Small intestine (tissue), 7 donors: ENCODE data around the gene PSD. TPM values are rescaled to one million over a fixed set of nuclear protein-coding genes. Genes with fewer than 3 reads are reported as not detected.

ENCODE experiments used
- DNase-seq, 2 donors: peaks; one replicate each; pipeline versions ENCODE4 v3.0.0 to v3.0.0-alpha.2; 2013
- FAIRE-seq: peaks from 2 replicates; lab custom pipeline; 2012; peaks lifted over from hg19 to GRCh38; lab: Jason Lieb, UNC
- H3K27ac ChIP-seq, 3 donors: one replicate each; pipeline ENCODE4 v1.5.1; 2013; ENCODE audit warnings: low read length in 2 of 3, mild to moderate bottlenecking in 2 of 3, control low read depth in 1 of 3, inconsistent platforms in 1 of 3, low read depth in 1 of 3, moderate library complexity in 1 of 3
- H3K27me3 ChIP-seq, 3 donors: one replicate each; pipeline ENCODE4 v1.6.1; 2013; ENCODE audit warnings: low read length in 3 of 3, inconsistent platforms in 1 of 3; ENCODE audit not compliant: control insufficient read depth in 3 of 3, insufficient read depth in 3 of 3
- H3K36me3 ChIP-seq, 3 donors: one replicate each; pipeline ENCODE4 v1.6.1; 2013; ENCODE audit warnings: low read length in 3 of 3, inconsistent platforms in 1 of 3, low read depth in 1 of 3, mild to moderate bottlenecking in 1 of 3, moderate library complexity in 1 of 3; ENCODE audit not compliant: control insufficient read depth in 3 of 3, insufficient read depth in 2 of 3
- H3K4me1 ChIP-seq, 3 donors: one replicate each; pipeline ENCODE4 v1.6.1; 2013; ENCODE audit warnings: low read length in 2 of 3, inconsistent platforms in 1 of 3, low read depth in 1 of 3, mild to moderate bottlenecking in 1 of 3, moderate library complexity in 1 of 3; ENCODE audit not compliant: control insufficient read depth in 3 of 3, insufficient read depth in 2 of 3
- H3K4me3 ChIP-seq, 3 donors: one replicate each; pipeline ENCODE4 v1.5.1; 2013; ENCODE audit warnings: low read length in 3 of 3, control low read depth in 1 of 3, inconsistent platforms in 1 of 3, low read depth in 1 of 3, mild to moderate bottlenecking in 1 of 3, moderate library complexity in 1 of 3
- H3K9me3 ChIP-seq, 2 donors: one replicate each; pipeline ENCODE4 v1.6.1; 2013; ENCODE audit warnings: low read depth in 1 of 2, low read length in 1 of 2; ENCODE audit not compliant: control insufficient read depth in 2 of 2, insufficient read depth in 1 of 2
- WGBS, 3 donors: extraction: QIAGEN DNeasy Blood & Tissue Kit; methylation state at CpG; one replicate each; pipeline ENCODE4 v1.1.7; 2013; 5-methylcytosine and 5-hydroxymethylcytosine counted together
- polyA plus RNA-seq, 4 donors: library from polyadenylated mRNA; stranded (reverse) in 3 of 4; unstranded in 1 of 4; fragments of 200-250 nt in 3 of 4; fragments of 120-200 nt in 1 of 4; gene quantifications; one replicate each; pipeline versions ENCODE4 v1.2.1 to v1.2.3, GENCODE V29; 2013
- donor health status: healthy with polysubstance abuse.
- donor health status: control.
- donor health status: control.
- donor health status: Bipolar disorder and iron deficiency.
- donor health status: healthy.

Gene PSD
- polyA plus RNA-seq, 4 donors = 1.1 to 30.6 (median 2.9) TPM

- DNase-seq (no peak), FAIRE-seq (no peak)
- Histone ChIP-seq H3K9me3 (peaks cover 0 to 10% of the 10 kb centered on the region in 2 donors), H3K4me3 (no peak overlapping the region), H3K4me1 (no peaks in the 10 kb centered on the region), H3K27me3 (no peaks in the 10 kb centered on the region), H3K27ac (no peak overlapping the region), H3K36me3 (peaks cover 24 to 72% (median 42%) of the 10 kb centered on the region in 3 donors)
- WGBS, 3 donors = 93 to 97% (median 94%) methylated on average over 7 of the region's 7 CpGs
These were observed 43.3 kb downstream of the PSD start for GRCh38 chr10:102375250-102375649.

- Histone ChIP-seq H3K9me3 (peaks cover 0 to 14% of the 10 kb centered on the region in 2 donors), H3K36me3 (peaks cover 32 to 78% (median 46%) of the 10 kb centered on the region in 3 donors), H3K4me3 (no peak overlapping the region), H3K27ac (no peak overlapping the region), H3K27me3 (no peaks in the 10 kb centered on the region), H3K4me1 (no peaks in the 10 kb centered on the region)
- WGBS, 3 donors = 98 to 100% (median 100%) methylated on average over 2 of the region's 2 CpGs
- FAIRE-seq = no peak
- DNase-seq = no peak
These were observed 47.3 kb downstream of the PSD start for GRCh38 chr10:102371295-102371694.

- DNase-seq (no peak), FAIRE-seq (no peak)
- 88 to 95% (median 94%) methylated on average over 3 of the region's 3 CpGs for WGBS, 3 donors
- H3K27ac ChIP-seq = no peak overlapping the region
- no peaks in the 10 kb centered on the region for H3K4me1 ChIP-seq
- peaks cover 0 to 14% of the 10 kb centered on the region in 2 donors for H3K9me3 ChIP-seq
- H3K4me3 ChIP-seq = no peak overlapping the region
- H3K27me3 ChIP-seq = no peaks in the 10 kb centered on the region
- peaks cover 37 to 72% (median 46%) of the 10 kb centered on the region in 3 donors for H3K36me3 ChIP-seq
These were observed 50.5 kb downstream of the PSD start for GRCh38 chr10:102368077-102368476.

GRCh38 chr10:102367441-102367840 is 51.1 kb downstream of the PSD start:
- DNase-seq = no peak
- FAIRE-seq = no peak
- peaks cover 37 to 76% (median 53%) of the 10 kb centered on the region in 3 donors for H3K36me3 ChIP-seq
- 96 to 100% (median 96%) methylated on average over 1 of the region's 1 CpG for WGBS, 3 donors
- no peak overlapping the region for H3K4me3 ChIP-seq
- H3K27ac ChIP-seq = no peak overlapping the region
- no peaks in the 10 kb centered on the region for H3K27me3 ChIP-seq
- no peaks in the 10 kb centered on the region for H3K4me1 ChIP-seq
- H3K9me3 ChIP-seq = peaks cover 0 to 14% of the 10 kb centered on the region in 2 donors

- H3K27me3 ChIP-seq = no peaks in the 10 kb centered on the region
- no peak overlapping the region for H3K27ac ChIP-seq
- H3K4me1 ChIP-seq = no peaks in the 10 kb centered on the region
- FAIRE-seq (no peak), DNase-seq (no peak)
- H3K4me3 ChIP-seq = no peak overlapping the region
- H3K9me3 ChIP-seq = no peaks in the 10 kb centered on the region
- H3K36me3 ChIP-seq = peaks cover 26 to 72% (median 39%) of the 10 kb centered on the region in 3 donors
- WGBS, 3 donors = 92 to 99% (median 94%) methylated on average over 4 of the region's 4 CpGs
These were observed 59.7 kb downstream of the PSD start for GRCh38 chr10:102358712-102359382.

GRCh38 chr10:102354451-102354850 is 64.1 kb downstream of the PSD start:
- no peaks in the 10 kb centered on the region for H3K4me1 ChIP-seq
- FAIRE-seq (no peak), DNase-seq (no peak)
- H3K9me3 ChIP-seq = no peaks in the 10 kb centered on the region
- H3K4me3 ChIP-seq = no peak overlapping the region
- H3K27me3 ChIP-seq = no peaks in the 10 kb centered on the region
- no peak overlapping the region for H3K27ac ChIP-seq
- WGBS, 3 donors = 87 to 99% (median 92%) methylated on average over 3 of the region's 3 CpGs
- H3K36me3 ChIP-seq = peaks cover 21 to 72% (median 30%) of the 10 kb centered on the region in 3 donors

Other genes with a start within 250 kb of the PSD start
- gene ELOVL3, start 192.5 kb downstream of the PSD start, polyA plus RNA-seq = under 1 TPM in 2 of 4 donors, not detected in 2; 0.40 to 0.42 TPM
- gene PITX3, start 177.3 kb downstream of the PSD start, polyA plus RNA-seq = under 1 TPM in 1 of 4 donors, not detected in 3; 0.04 TPM
- 10 to 100 TPM; 13.2 to 53.0 (median 18.4) TPM for gene GBF1, start 173.3 kb downstream of the PSD start, polyA plus RNA-seq
- 10 to 100 TPM; 13.5 to 22.3 (median 15.6) TPM for gene NFKB2, start 23.1 kb downstream of the PSD start, polyA plus RNA-seq
- gene FBXL15, start 2.1 kb upstream of the PSD start, polyA plus RNA-seq = 10 to 100 TPM; 24.8 to 47.0 (median 34.6) TPM
- 10 to 100 TPM; 23.3 to 43.8 (median 30.0) TPM for gene CUEDC2, start 13.8 kb upstream of the PSD start, polyA plus RNA-seq
- 1 to 10 TPM in 1 of 4 donors, under 1 TPM in 1, not detected in 2; 0.61 to 3.8 TPM for gene C10orf95, start 32.8 kb upstream of the PSD start, polyA plus RNA-seq
- 10 to 100 TPM; 42.1 to 68.1 (median 67.2) TPM for gene ACTR1A, start 83.9 kb upstream of the PSD start, polyA plus RNA-seq
- 10 to 100 TPM in 1 of 4 donors, 1 to 10 TPM in 3; 2.2 to 15.0 (median 4.0) TPM for gene SUFU, start 85.2 kb upstream of the PSD start, polyA plus RNA-seq
- gene TRIM8, start 225.7 kb upstream of the PSD start, polyA plus RNA-seq = 10 to 100 TPM; 38.1 to 65.1 (median 44.7) TPM